ENCODE results near the gene PHLPP1. TPM values are rescaled to one million over a fixed set of nuclear protein-coding genes. Genes with fewer than 3 reads are reported as not detected.

Gene PHLPP1
- total and polyA plus RNA-seq, 9 donors: 6.3 to 11.3 (median 9.8) TPM

- Histone ChIP-seq H3K4me1 (ENCODE audit: control insufficient read depth, insufficient read depth, low read length) (peaks cover 3% of the 10 kb centered on the region), H3K4me3 (ENCODE audit: low read length) (no peak overlapping the region), H3K27me3 (ENCODE audit: control insufficient read depth, insufficient read depth, low read length) (no peaks in the 10 kb centered on the region), H3K9me3 (replicated peaks; ENCODE audit: control insufficient read depth, low read depth, low read length) (no peaks in the 10 kb centered on the region), H3K27ac (ENCODE audit: low read length) (no peak overlapping the region), H3K36me3 (ENCODE audit: control insufficient read depth, insufficient read depth, low read length) (peaks cover 10% of the 10 kb centered on the region)
- DNase-seq: no peak
Measured at GRCh38 chr18:62944454-62944853, 229.1 kb downstream of the PHLPP1 start.

DNA sequence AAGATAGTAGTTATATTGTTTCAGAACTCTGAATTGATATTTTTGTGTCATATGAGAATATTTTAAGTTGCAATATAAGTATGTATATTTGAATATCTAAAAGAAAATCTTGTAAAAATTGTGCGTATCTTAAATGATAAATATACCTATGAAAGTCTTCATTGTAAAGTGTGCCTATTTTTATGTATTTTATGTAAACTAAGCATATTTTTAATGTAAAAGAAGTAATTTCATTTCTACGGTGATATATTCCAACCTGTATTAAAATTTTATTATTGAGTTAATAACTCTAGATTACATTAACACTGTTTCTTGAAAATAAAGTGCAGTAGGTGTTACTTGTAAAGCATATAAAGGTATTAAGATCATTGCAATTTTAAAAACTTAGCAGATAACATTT lies 233.4 kb downstream of the PHLPP1 start:
- Histone ChIP-seq H3K27ac (ENCODE audit: low read length) (no peak overlapping the region), H3K4me1 (ENCODE audit: control insufficient read depth, insufficient read depth, low read length) (no peaks in the 10 kb centered on the region), H3K4me3 (ENCODE audit: low read length) (no peak overlapping the region), H3K9me3 (replicated peaks; ENCODE audit: control insufficient read depth, low read depth, low read length) (no peaks in the 10 kb centered on the region), H3K36me3 (ENCODE audit: control insufficient read depth, insufficient read depth, low read length) (peaks cover 10% of the 10 kb centered on the region), H3K27me3 (ENCODE audit: control insufficient read depth, insufficient read depth, low read length) (no peaks in the 10 kb centered on the region)
- no CpG with 5 or more reads among the region's 2 CpGs for whole genome bisulfite sequencing (ENCODE audit: insufficient coverage)
- no peak for DNase-seq

DNA sequence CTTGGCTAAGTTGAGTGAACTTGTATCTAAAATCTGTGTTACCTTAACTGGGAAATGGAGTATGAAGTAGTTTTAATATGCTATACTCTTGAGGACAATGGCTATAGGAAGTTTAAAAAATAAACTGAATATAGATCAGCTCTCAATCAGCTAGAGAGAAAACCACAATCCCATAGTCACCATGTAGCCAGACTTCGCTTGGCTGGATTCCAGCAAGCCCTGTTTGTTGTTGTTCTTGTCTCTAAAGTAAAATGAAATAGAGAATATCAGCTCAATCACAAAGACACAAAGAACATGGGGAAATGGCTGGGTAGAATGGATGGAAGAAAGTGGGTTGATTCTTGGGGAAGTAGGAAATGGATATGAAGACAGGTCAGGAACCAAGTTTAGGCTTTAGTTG lies 234.9 kb downstream of the PHLPP1 start:
- H3K4me3 ChIP-seq (ENCODE audit: low read length): no peak overlapping the region
- DNase-seq: no peak
- no peak overlapping the region for H3K27ac ChIP-seq (ENCODE audit: low read length)
- H3K9me3 ChIP-seq (replicated peaks; ENCODE audit: control insufficient read depth, low read depth, low read length): no peaks in the 10 kb centered on the region
- no peaks in the 10 kb centered on the region for H3K4me1 ChIP-seq (ENCODE audit: control insufficient read depth, insufficient read depth, low read length)
- WGBS (ENCODE audit: insufficient coverage): no CpG with 5 or more reads among the region's 1 CpG
- no peaks in the 10 kb centered on the region for H3K27me3 ChIP-seq (ENCODE audit: control insufficient read depth, insufficient read depth, low read length)
- H3K36me3 ChIP-seq (ENCODE audit: control insufficient read depth, insufficient read depth, low read length): peaks cover 11% of the 10 kb centered on the region

DNA sequence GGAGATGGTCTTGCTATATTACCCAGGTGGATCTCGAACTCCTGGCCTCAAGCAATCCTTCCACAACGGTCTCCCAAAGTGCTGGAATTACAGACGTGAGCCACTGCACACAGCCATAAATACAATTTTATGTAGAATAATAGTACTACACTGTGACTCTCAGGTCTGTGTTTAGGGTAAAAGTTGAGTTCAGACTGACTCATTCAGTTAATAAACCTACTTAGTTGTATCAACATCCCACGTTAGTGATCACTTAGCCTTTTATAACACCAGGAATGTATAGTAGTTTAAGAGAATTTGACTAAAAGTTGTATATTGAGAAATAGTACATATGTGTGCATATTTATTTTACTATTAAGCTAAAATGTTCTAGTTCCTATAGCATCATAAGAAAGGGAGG lies 237.5 kb downstream of the PHLPP1 start:
- WGBS (ENCODE audit: insufficient coverage): 80% methylated on average over 1 of the region's 4 CpGs

GRCh38 chr18:62953663-62954062 lies 238.3 kb downstream of the PHLPP1 start:
- Histone ChIP-seq H3K4me1 (ENCODE audit: control insufficient read depth, insufficient read depth, low read length) (no peaks in the 10 kb centered on the region), H3K27ac (ENCODE audit: low read length) (no peak overlapping the region), H3K4me3 (ENCODE audit: low read length) (no peak overlapping the region), H3K36me3 (ENCODE audit: control insufficient read depth, insufficient read depth, low read length) (peaks cover 7% of the 10 kb centered on the region), H3K27me3 (ENCODE audit: control insufficient read depth, insufficient read depth, low read length) (no peaks in the 10 kb centered on the region), H3K9me3 (replicated peaks; ENCODE audit: control insufficient read depth, low read depth, low read length) (no peaks in the 10 kb centered on the region)
- WGBS (ENCODE audit: insufficient coverage): 45% methylated on average over 1 of the region's 2 CpGs
- DNase-seq: no peak

More for the DNA sequence above, 237.5 kb downstream of the PHLPP1 start:
- no peak overlapping the region for H3K27ac ChIP-seq (ENCODE audit: low read length)
- no peak overlapping the region for H3K4me3 ChIP-seq (ENCODE audit: low read length)
- DNase-seq: no peak
- no peaks in the 10 kb centered on the region for H3K9me3 ChIP-seq (replicated peaks; ENCODE audit: control insufficient read depth, low read depth, low read length)
- no peaks in the 10 kb centered on the region for H3K4me1 ChIP-seq (ENCODE audit: control insufficient read depth, insufficient read depth, low read length)
- no peaks in the 10 kb centered on the region for H3K27me3 ChIP-seq (ENCODE audit: control insufficient read depth, insufficient read depth, low read length)
- H3K36me3 ChIP-seq (ENCODE audit: control insufficient read depth, insufficient read depth, low read length): peaks cover 7% of the 10 kb centered on the region

GRCh38 chr18:62954366-62954765 lies 239.0 kb downstream of the PHLPP1 start:
- no peaks in the 10 kb centered on the region for H3K4me1 ChIP-seq (ENCODE audit: control insufficient read depth, insufficient read depth, low read length)
- no peak for DNase-seq
- no peak overlapping the region for H3K4me3 ChIP-seq (ENCODE audit: low read length)
- no CpG with 5 or more reads among the region's 2 CpGs for WGBS (ENCODE audit: insufficient coverage)
- no peaks in the 10 kb centered on the region for H3K27me3 ChIP-seq (ENCODE audit: control insufficient read depth, insufficient read depth, low read length)
- no peak overlapping the region for H3K27ac ChIP-seq (ENCODE audit: low read length)
- H3K9me3 ChIP-seq (replicated peaks; ENCODE audit: control insufficient read depth, low read depth, low read length): no peaks in the 10 kb centered on the region
- H3K36me3 ChIP-seq (ENCODE audit: control insufficient read depth, insufficient read depth, low read length): peaks cover 7% of the 10 kb centered on the region

DNA sequence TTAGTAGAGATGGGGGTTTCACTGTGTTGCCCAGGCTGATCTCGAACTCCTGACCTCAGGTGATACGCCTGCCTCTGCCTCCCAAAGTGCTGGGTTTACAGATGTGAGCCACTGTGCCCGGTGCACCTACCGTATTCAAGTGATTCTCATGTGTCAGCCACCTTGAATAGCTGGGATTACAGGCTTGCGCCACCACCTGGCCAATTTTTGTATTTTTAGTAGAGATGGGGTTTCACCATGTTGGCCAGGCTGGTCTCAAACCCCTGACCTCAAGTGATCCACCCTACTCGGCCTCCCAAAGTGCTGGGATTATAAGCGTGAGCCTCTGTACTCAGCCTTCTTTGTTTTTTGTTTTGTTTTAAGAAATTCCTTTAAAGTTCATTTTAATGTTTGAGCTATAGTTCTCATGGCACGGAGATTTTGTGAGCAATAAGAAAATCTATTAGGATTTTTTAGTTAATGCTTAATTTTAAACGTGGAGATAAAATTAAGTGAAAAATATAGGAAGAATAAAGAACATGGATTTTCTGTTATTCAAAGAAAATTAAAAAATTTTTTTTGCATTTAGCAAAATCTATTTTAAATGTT lies 242.6 kb downstream of the PHLPP1 start:
- Histone ChIP-seq H3K9me3 (replicated peaks; ENCODE audit: control insufficient read depth, low read depth, low read length) (no peaks in the 10 kb centered on the region), H3K27ac (ENCODE audit: low read length) (no peak overlapping the region), H3K27me3 (ENCODE audit: control insufficient read depth, insufficient read depth, low read length) (no peaks in the 10 kb centered on the region), H3K4me1 (ENCODE audit: control insufficient read depth, insufficient read depth, low read length) (no peaks in the 10 kb centered on the region), H3K4me3 (ENCODE audit: low read length) (no peak overlapping the region), H3K36me3 (ENCODE audit: control insufficient read depth, insufficient read depth, low read length) (peaks cover 4% of the 10 kb centered on the region)
- DNase-seq: no peak
- WGBS (ENCODE audit: insufficient coverage): 79% methylated on average over 4 of the region's 9 CpGs

DNA sequence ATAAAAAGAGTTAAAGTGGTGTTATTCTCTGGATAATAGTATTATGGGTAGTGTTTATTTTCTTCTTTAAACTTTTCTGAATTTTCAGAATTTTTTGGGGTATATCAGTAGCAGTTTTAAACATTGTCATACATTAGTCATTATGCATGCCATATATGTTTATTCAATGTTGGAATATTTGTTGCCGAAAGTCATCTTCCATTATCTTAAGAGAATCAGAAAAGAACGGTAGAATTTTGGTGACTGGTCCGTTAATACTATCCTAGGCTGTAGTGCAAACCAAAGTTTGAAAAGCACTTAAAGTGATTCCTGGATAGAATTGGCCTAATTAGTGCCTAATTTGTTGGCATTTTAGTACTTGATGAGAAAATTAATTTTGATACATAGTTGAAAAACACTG lies 244.1 kb downstream of the PHLPP1 start:
- H3K4me1 ChIP-seq (ENCODE audit: control insufficient read depth, insufficient read depth, low read length): no peaks in the 10 kb centered on the region
- no peak overlapping the region for H3K4me3 ChIP-seq (ENCODE audit: low read length)
- H3K9me3 ChIP-seq (replicated peaks; ENCODE audit: control insufficient read depth, low read depth, low read length): no peaks in the 10 kb centered on the region
- H3K36me3 ChIP-seq (ENCODE audit: control insufficient read depth, insufficient read depth, low read length): peaks cover 10% of the 10 kb centered on the region
- H3K27me3 ChIP-seq (ENCODE audit: control insufficient read depth, insufficient read depth, low read length): no peaks in the 10 kb centered on the region
- 92% methylated on average over 2 of the region's 3 CpGs for WGBS (ENCODE audit: insufficient coverage)
- no peak for DNase-seq
- no peak overlapping the region for H3K27ac ChIP-seq (ENCODE audit: low read length)

- no CpG with 5 or more reads among the region's 3 CpGs for WGBS (ENCODE audit: insufficient coverage)
- Histone ChIP-seq H3K4me1 (ENCODE audit: control insufficient read depth, insufficient read depth, low read length) (no peaks in the 10 kb centered on the region), H3K27me3 (ENCODE audit: control insufficient read depth, insufficient read depth, low read length) (no peaks in the 10 kb centered on the region), H3K27ac (ENCODE audit: low read length) (no peak overlapping the region), H3K9me3 (replicated peaks; ENCODE audit: control insufficient read depth, low read depth, low read length) (no peaks in the 10 kb centered on the region), H3K36me3 (ENCODE audit: control insufficient read depth, insufficient read depth, low read length) (peaks cover 6% of the 10 kb centered on the region), H3K4me3 (ENCODE audit: low read length) (no peak overlapping the region)
- no peak for DNase-seq
Measured at GRCh38 chr18:62963507-62963906, 248.2 kb downstream of the PHLPP1 start.

DNA sequence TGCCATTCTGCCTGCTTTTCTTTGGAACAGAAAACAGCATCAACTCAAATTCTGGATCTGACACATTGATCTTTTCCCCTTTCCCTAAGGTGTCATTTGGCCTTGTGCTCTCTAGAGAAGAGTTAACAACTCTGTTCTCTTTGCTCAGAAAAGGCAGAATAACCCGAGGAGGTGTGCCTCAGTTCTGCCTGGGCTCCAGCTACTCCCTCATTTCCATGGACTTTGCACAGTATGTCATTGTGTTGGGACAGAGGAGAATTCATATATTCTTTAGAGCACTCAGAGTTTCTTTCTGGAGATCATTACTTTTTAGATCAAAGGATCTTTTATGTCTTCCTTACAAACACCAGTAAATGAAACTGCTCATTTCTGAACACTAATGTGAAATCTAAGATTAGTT lies 249.1 kb downstream of the PHLPP1 start:
- no peak overlapping the region for H3K4me3 ChIP-seq (ENCODE audit: low read length)
- DNase-seq: no peak
- H3K27me3 ChIP-seq (ENCODE audit: control insufficient read depth, insufficient read depth, low read length): no peaks in the 10 kb centered on the region
- H3K36me3 ChIP-seq (ENCODE audit: control insufficient read depth, insufficient read depth, low read length): peaks cover 6% of the 10 kb centered on the region
- no CpG with 5 or more reads among the region's 1 CpG for WGBS (ENCODE audit: insufficient coverage)
- H3K27ac ChIP-seq (ENCODE audit: low read length): no peak overlapping the region
- H3K9me3 ChIP-seq (replicated peaks; ENCODE audit: control insufficient read depth, low read depth, low read length): no peaks in the 10 kb centered on the region
- no peaks in the 10 kb centered on the region for H3K4me1 ChIP-seq (ENCODE audit: control insufficient read depth, insufficient read depth, low read length)

DNA sequence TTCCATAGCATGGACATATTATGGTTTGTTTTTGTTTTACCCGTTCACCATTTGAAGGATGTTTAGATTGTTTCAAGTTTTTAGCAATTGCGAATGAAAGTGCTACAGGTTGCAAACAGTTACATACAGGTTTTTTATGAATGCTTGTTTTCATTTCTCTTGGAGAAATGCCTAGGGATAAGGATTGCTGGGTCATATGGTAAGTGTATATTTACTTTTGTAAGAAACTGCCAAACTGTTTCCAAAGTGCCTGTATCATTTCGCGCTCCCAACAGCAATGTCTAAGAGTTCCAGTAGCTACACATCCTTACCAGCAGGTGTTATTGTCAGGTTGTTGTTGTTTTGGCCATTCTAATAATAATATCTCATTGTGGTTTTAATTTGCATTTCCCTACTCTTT lies 251.7 kb downstream of the PHLPP1 start:
- 90% methylated on average over 2 of the region's 4 CpGs for WGBS (ENCODE audit: insufficient coverage)
- DNase-seq: no peak
- Histone ChIP-seq H3K4me1 (ENCODE audit: control insufficient read depth, insufficient read depth, low read length) (no peaks in the 10 kb centered on the region), H3K27ac (ENCODE audit: low read length) (no peak overlapping the region), H3K27me3 (ENCODE audit: control insufficient read depth, insufficient read depth, low read length) (no peaks in the 10 kb centered on the region), H3K4me3 (ENCODE audit: low read length) (no peak overlapping the region), H3K9me3 (replicated peaks; ENCODE audit: control insufficient read depth, low read depth, low read length) (no peaks in the 10 kb centered on the region), H3K36me3 (ENCODE audit: control insufficient read depth, insufficient read depth, low read length) (peaks cover 8% of the 10 kb centered on the region)
